Measurements from ENCODE around the gene SIT1. TPM values are rescaled to one million over a fixed set of nuclear protein-coding genes. Genes with fewer than 3 reads are reported as not detected.

SIT1 gene
- polyA plus RNA-seq, 1 donor (not counting 4 experiments of a cell fraction or from before 2014, with no cell fraction given): not detected

- Histone ChIP-seq H3K36me3 (ENCODE audit: control insufficient read depth in 2 of 2, extremely low read depth in 1 of 2, insufficient read depth in 2 of 2, low read length in 2 of 2) (no peaks in the 10 kb centered on the region), H2AFZ (ENCODE audit: control insufficient read depth, low read length) (no peak overlapping the region), H3K4me1 (ENCODE audit: control insufficient read depth, extremely low read depth, insufficient read depth, low read length) (no peaks in the 10 kb centered on the region), H3K27me3 (ENCODE audit: control insufficient read depth, extremely low read depth, insufficient read depth, low read length) (peaks cover 25% of the 10 kb centered on the region), H3K9me3 (ENCODE audit: control insufficient read depth, low read depth, low read length) (no peaks in the 10 kb centered on the region), H3K4me3 (ENCODE audit: control insufficient read depth in 2 of 3, extremely low read depth in 1 of 3, insufficient read depth in 2 of 3, low read depth in 1 of 3, low read length in 3 of 3) (no peak overlapping the region), H3K9me1 (ENCODE audit: control insufficient read depth, extremely low read depth, insufficient read depth, low read length) (no peaks in the 10 kb centered on the region), H3K4me2 (ENCODE audit: control insufficient read depth, extremely low read depth, insufficient read depth, low read depth, low read length) (no peak overlapping the region), H4K20me1 (ENCODE audit: control insufficient read depth, extremely low read depth, insufficient read depth, low read length) (no peaks in the 10 kb centered on the region), H3K9ac (ENCODE audit: control insufficient read depth, extremely low read depth, insufficient read depth, low read length) (no peak overlapping the region), H3K27ac (ENCODE audit: control insufficient read depth, insufficient read depth, low read length) (no peak overlapping the region), H3K79me2 (ENCODE audit: control insufficient read depth, insufficient read depth, low read length) (no peaks in the 10 kb centered on the region)
- dilution Hi-C loops (cut with MboI; ENCODE audit: extremely low pct_ligation_motif_present, low sequenced_read_pairs): no loop called here
- no peak for TF ChIP-seq CTCF (optimal IDR thresholded peaks at IDR 0.05 in 1 of 3, IDR thresholded peaks at IDR 0.05 in 1 of 3, conservative IDR thresholded peaks at IDR 0.05 in 1 of 3; ENCODE audit: extremely low read depth in 1 of 3, insufficient read depth in 2 of 3, low read length in 3 of 3)
- TF ChIP-seq EZH2 (IDR thresholded peaks at IDR 0.05; ENCODE audit: low read length): no peak
- FAIRE-seq (no peak), DNase-seq (ENCODE audit: low read depth, low spot score) (no peak)
Measured at GRCh38 chr9:35619800-35620158, 31.0 kb downstream of the SIT1 start.

- DNase-seq (ENCODE audit: low read depth, low spot score): no peak
- no peak overlapping the region for H3K27ac ChIP-seq (ENCODE audit: control insufficient read depth, insufficient read depth, low read length)
- H3K9me3 ChIP-seq (ENCODE audit: control insufficient read depth, low read depth, low read length): no peaks in the 10 kb centered on the region
Measured at GRCh38 chr9:35618854-35619799, 31.6 kb downstream of the SIT1 start.

More at GRCh38 chr9:35618854-35619799, 31.6 kb downstream of the SIT1 start:
- Histone ChIP-seq H3K9ac (ENCODE audit: control insufficient read depth, extremely low read depth, insufficient read depth, low read length) (no peak overlapping the region), H3K27me3 (ENCODE audit: control insufficient read depth, extremely low read depth, insufficient read depth, low read length) (peaks cover 25% of the 10 kb centered on the region), H3K4me1 (ENCODE audit: control insufficient read depth, extremely low read depth, insufficient read depth, low read length) (no peaks in the 10 kb centered on the region), H3K4me2 (ENCODE audit: control insufficient read depth, extremely low read depth, insufficient read depth, low read depth, low read length) (no peak overlapping the region), H3K4me3 (ENCODE audit: control insufficient read depth in 2 of 3, extremely low read depth in 1 of 3, insufficient read depth in 2 of 3, low read depth in 1 of 3, low read length in 3 of 3) (no peak overlapping the region), H3K9me1 (ENCODE audit: control insufficient read depth, extremely low read depth, insufficient read depth, low read length) (no peaks in the 10 kb centered on the region), H4K20me1 (ENCODE audit: control insufficient read depth, extremely low read depth, insufficient read depth, low read length) (no peaks in the 10 kb centered on the region), H2AFZ (ENCODE audit: control insufficient read depth, low read length) (no peak overlapping the region), H3K36me3 (ENCODE audit: control insufficient read depth in 2 of 2, extremely low read depth in 1 of 2, insufficient read depth in 2 of 2, low read length in 2 of 2) (no peaks in the 10 kb centered on the region), H3K79me2 (ENCODE audit: control insufficient read depth, insufficient read depth, low read length) (no peaks in the 10 kb centered on the region)
- dilution Hi-C loops (cut with MboI; ENCODE audit: extremely low pct_ligation_motif_present, low sequenced_read_pairs): no loop called here
- no peak for TF ChIP-seq EZH2 (IDR thresholded peaks at IDR 0.05; ENCODE audit: low read length)
- TF ChIP-seq CTCF (optimal IDR thresholded peaks at IDR 0.05 in 1 of 3, IDR thresholded peaks at IDR 0.05 in 1 of 3, conservative IDR thresholded peaks at IDR 0.05 in 1 of 3; ENCODE audit: extremely low read depth in 1 of 3, insufficient read depth in 2 of 3, low read length in 3 of 3): no peak
- no peak for FAIRE-seq
